ENCODE data around the gene SH2B2.
"Not testable (repeated sequence)": the region's sequence is repeated elsewhere in the genome, so short reads cannot be mapped to it uniquely, and the experiment has no call there.

The SH2B2 gene

DNA sequence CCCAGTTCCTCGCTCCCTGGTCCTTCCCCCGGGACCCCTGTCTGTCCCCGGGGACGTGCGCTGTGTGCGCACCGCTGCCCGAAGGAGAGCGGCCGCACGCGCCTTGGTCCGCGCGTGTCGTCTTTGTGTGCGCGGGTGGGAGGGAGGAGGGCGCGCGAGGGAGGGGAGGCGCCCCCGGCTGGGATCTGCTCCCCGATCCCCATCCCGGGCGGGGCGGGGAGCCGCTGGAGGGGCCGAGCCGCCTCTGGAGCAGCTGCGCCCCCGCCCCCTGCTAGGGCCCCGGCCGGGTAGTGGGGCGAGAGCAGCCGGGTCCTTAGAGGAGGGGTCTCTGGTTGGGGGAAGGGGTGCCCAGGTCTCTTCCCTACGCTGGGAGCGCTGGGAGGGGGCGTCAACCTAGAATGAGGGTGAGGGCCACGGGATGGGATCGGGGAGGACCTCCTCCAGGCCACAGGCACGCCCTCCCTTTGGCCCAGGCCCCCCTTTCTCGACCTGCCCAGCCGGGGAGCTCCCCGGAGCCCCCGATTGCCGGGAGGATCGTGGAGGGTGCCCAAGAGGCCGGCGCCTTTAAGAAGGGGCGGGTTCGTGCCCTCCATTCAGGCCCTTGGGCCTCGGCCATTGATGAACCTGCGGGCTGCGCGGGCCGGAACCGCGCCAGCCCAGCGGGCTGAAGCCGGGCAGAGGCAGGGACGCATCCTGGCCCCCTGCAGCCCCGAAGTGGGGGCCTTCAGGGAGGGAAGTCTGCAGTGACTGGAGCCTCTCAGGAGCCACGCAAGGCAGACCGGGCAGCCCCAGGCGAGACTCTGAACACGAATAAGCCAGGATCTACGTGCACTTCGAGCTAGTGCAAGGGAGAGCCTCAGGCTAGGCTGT, 678 bp downstream of the SH2B2 start:
- DNase-seq, result no peak

DNA sequence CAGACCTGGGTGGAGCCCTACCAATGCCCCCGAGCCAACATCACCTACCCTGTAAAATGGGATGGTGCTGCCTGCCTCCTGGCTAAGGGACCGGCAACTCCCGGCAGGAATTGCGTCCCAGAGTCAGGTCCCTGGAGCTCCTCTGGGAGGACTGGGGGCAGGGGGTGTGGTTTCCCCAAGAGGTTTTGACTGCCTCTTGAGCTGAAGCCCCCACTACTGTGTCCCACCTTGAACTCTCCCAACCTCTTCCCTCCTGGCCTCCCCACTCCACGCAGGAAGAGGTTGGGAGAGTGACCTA, 1.3 kb downstream of the SH2B2 start:
- DNase-seq, result no peak

DNA sequence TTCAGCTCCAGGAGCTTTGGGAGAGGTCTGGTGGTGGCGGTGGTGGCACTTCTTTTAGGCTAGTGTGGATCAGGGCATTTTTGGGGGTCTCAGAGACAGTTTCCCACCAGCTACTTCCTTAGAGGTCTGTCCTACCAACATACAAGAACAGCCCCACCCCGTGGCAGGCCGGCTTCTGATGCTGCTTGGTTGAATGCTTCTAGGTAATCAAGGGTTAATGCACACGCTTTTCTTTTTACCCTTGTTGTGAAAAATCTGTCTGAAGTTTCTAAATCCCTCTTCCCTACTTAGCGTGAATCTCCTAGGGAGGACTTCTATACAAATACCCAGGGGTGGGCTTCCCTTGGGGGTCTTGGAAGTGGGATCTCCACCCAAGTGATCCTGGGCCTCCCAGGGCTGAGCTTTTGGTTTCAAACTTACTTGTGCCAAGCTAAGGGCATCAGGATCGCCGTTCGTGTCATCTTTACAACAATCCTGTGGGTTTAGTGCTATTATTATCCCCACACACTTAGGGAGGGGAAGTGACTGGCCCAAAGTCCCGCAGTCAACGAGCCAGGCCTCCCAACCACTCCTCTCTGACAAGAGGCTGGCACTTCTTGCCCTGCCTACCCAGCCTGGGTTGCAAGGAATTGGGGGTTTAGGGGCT, 1.7 kb downstream of the SH2B2 start:
- DNase-seq, result no peak

DNA sequence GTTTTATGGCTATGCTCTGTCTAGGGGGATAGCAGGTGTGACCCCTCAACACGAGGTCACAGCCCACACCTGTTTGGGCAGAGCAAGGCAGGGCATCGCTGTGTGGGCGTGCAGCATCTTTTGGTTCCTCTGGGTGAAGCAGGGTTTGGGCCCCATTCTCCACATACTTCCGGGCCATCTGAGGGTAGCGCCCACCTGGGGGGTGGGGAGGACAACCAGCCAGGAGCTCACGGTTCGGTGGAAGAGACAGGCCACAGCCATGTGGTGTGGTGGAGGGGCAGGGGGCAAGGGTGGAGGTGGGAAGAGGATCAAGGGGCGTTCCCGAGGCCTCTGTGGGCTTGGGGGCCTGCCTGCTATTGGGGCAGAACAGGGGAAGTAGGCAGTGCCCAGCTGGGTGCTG, 2.4 kb downstream of the SH2B2 start:
- DNase-seq, result no peak

DNA sequence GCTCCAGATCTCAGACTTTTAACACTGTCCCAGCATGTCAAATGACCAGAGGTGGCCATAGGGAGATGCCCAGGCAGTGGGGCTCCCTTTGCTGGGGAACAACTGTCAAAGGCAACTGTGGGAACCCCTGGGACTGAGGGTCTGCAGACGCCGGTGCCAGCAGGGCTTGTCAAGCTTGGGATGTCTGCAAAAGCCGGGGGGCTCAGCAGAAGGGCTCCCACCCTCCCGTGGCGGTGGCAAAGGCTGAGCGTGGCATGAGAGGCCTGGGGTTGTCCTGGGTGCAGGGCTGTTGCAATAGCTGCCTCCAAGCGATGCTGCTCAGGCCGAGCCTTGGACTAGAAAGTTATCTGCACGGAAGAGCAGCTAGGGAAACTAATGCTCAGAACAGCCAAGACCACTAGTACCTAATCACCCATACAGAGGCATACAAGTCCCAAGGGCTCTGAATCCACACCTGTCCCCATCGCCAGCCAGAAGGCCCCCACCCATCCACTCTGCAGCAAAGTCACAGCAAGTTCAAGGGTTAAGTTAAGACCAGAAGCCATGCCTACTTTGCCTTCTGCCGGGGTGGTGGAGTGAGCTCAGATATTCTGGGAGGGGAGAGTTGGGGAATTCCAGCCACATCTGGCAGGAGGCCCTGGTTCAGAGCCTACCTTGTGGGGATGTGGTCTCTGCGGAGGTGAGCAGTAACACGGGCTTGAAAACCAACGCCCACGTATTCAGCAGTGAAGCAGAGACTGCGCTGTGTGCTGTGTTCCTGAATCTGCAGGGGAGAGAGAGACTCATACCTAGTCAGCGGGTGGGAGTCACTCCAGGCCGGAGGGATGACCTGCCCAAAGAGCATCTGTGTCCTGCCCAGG, 4.6 kb downstream of the SH2B2 start:
- no peak for DNase-seq

DNA sequence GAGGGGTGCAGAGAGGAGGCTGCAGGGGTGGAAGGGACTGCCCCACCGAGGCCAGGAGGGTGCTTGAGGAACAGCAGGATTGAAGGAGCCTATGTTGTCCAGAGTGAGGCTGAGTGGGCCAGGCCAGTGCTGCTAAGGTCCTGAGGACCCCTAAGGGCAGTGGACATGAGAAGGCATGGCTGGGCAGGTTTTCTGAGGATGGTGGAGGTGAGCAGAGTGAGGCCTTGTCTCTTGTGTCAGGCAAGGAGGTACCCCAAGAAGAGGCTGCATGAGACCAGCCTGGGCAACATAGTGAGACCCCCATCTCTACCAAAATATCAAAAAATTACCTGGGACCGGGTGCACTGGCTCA, 5.2 kb downstream of the SH2B2 start:
- DNase-seq, result no peak

DNA sequence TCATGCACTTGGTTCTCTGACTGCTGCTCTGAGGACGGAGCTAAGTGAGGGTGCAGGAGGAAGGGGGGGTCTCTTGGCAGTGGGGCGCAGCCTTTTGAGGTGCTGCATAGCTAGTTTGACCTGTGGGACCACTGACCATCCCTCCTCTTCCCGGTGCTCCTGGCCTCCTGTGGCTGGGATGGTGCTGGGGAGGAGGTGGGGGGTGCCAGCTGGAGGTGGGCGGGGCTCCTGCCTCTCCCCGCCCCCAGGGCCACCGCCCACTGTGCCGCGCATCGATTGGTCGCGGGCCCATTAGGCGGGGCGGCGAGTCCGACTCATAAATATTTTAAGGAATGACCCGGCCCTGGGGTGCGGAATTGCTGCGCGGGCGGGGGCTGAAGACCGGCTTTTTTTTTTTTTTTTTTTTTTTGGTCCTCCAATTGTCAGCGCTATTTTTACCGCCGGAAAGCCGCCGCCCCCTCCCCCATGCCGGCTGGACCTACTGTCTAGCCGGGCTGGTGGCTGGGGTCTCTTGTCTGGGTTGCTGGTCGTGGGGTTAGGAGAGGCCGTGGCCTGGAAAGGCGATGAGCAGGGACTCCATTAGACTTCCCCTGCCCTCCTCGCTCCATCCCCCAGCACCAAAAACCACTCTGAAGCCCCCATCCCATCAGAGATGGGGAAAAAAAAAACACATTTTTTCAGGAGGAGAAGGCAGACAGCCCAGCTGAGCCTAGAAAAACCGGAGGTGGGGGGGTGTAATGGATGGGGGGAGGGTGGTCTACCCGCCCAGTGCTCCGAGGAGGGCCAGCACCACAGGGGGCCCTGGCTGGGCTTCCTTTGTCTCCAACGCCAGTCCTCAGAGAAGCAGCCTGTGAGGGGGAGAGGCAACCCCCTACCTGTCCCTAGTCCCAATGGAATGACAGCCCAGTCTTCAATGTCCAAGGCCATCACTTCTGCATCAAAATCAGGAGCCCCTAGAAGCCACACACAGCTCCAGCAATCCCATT, 6.4 kb downstream of the SH2B2 start:
- no peak for DNase-seq

DNA sequence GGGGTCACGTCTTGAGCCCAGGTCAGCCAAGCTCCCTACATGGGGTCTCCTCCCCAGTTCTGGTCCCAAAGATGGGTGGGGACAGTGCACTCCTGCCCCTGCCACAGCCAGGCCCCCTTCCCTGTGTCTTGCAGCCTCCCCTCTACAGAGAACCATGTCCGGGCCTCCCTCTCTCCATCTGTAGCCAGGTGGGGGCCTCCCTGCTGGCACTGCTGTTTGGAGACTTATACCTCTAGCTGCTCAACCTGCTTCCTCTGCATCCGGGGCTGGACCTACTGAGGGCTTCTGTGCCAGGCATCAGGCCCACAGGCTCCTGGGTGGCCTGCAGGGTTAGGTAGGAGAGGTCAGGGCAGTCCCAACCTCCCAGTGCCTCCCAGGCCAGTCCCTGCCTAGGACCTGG, 7.9 kb downstream of the SH2B2 start:
- no peak for DNase-seq

DNA sequence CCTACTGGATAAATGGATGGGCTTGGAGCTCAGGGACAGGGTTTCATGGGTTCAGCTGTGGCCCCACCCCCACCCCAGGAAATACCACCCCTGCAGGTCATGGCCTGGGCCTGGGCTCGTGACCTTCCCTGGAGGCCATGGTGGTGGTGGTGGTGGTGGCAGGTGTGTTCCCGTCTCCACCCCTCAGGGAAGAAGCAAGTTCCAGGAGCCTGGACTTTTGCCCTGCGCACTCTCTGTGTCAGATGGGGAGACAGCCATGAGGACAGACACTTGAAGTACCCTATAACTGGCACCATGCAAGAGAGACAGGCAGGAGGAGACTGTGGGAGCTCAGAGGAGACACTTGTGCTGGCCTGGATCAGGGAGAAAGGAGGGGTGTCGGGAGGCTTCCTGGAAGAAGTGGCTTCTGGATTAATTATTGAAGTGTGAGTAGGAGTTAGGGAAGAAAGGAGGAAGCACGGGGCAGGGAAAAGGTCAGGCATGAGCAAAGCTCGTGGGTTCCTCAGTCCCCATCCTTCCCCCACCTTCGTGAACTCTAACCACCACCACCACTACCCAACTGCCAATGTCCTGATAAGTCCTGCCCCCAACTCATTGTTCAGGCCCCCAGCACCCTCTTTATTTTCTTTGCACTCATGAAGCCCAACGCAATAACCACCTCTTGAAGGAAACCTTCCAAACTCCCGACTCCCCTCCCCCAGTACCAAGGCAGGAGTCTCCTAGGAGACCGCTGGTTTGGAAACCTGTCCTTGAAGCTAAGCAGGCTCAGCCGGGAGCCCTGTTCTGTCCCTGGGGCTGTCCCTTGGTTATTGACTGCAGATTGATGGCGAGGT, 8.9 kb downstream of the SH2B2 start:
- DNase-seq, result no peak

DNA sequence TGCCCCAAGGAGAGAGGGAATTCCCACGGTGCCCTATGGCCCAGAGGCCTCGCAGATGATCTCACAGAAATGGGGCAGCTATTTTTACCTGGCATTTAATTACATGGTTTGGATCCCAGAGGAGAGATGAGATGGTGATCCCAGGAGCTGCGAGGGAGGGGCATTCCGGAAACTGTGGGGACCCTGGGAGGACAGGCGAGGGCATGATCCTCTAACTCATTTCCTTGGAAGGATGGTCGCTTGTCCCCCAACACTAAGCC, 9.4 kb downstream of the SH2B2 start:
- DNase-seq, result no peak

DNA sequence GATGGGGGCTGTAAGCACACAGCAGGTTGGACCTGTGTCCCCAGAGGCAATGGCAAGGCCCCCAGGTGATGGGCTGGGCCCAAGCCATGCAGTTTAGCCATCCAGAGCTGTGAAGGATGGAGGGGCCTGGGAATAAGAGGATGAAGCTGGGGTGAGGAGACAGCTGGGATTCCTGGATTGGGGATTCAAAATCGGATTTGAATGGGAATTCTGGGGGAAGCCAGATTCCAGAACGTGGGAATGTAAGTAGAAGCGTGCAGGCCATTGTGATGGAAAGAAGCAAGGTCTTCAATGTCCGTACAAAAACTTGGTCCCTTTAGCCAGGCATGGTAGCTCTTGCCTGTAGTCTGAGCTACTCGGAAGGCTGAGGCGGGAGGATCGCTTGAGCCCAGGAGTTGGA, 9.8 kb downstream of the SH2B2 start:
- no peak for DNase-seq

DNA sequence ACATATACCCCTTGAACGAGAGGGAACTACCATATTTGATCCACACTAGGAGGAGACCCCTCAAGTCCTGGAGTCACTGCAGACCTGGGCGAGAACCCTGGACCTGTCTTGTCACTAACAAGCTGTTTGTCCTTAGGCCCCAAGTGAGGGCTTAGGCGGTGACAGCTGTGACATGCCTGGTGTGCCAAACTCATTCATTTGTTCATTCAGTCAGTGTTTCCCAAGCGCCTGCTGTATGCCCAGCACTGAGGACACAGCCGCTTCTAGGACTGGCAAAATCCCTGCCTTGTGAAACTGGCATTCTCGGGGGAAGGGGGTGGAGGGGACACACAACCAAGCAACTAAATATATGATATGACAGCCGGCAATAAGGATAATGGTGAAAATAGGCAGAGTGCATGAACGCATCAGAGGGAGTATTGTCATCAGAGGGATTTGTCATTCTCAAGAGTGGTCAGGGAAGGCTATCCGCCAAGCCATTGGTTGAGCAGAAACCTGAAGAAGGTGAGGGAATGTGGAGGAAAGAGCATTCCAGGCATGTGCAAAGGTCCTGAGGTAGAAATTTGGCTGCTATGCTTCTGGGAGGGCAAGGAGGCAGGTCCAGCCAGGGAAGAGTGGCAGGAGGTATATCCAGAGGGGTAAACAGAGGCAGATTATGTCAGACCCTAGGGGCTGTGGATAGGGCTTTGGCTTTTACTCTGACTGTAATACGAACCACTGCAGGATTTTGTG, 11.0 kb downstream of the SH2B2 start:
- DNase-seq, result no peak

DNA sequence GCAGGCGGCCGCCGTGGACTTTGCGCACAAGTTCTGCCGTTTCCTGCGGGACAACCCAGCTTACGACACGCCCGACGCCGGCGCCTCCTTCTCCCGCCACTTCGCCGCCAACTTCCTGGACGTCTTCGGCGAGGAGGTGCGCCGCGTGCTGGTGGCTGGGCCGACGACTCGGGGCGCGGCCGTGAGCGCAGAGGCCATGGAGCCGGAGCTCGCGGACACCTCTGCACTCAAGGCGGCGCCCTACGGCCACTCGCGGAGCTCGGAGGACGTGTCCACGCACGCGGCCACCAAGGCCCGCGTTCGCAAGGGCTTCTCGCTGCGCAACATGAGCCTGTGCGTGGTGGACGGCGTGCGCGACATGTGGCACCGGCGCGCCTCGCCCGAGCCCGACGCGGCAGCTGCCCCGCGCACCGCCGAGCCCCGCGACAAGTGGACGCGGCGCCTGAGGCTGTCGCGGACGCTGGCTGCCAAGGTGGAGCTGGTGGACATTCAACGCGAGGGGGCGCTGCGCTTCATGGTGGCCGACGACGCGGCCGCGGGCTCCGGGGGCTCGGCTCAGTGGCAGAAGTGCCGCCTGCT, 14.1 kb downstream of the SH2B2 start:
- DNase-seq, result no peak

DNA sequence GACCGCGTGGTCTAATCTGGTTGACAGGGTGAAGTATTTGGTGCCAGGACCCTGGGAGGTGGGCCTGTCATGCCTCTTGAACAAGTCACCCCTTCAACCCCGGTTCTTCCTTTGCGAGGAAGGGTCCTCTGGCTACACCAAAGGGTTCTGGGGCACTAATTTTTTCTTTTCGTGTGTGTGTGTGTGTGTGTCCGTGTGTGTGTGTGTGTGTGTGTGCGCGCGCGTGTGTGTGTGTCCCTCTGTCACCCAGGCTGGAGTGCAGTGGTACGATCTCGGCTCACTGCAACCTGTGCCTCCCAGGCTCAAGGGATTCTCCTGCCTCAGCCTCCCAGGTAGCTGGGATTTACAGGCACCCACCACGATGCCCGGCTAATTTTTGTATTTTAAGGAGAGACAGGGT, 14.7 kb downstream of the SH2B2 start:
- DNase-seq, result not testable (repeated sequence)

DNA sequence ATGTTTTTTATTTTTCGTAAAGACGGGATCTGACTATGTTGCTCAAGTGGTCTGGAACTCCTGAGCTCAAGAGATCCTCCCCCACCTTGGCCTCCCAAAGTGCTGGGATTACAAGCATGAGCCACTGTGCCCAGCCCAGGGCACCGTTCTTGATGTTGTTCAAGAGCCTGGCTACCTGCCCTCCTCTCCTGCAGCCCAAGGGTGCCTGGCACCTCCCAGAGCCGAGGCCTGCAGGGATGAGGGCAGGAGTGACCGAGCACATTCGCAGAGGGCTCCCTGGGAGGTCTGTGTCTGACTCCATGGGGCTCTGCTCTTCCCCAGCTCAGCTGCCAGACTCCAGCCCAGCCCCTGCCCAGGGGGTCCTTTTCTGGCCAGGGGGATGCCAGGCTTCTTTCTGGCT, 15.4 kb downstream of the SH2B2 start:
- DNase-seq, result no peak

DNA sequence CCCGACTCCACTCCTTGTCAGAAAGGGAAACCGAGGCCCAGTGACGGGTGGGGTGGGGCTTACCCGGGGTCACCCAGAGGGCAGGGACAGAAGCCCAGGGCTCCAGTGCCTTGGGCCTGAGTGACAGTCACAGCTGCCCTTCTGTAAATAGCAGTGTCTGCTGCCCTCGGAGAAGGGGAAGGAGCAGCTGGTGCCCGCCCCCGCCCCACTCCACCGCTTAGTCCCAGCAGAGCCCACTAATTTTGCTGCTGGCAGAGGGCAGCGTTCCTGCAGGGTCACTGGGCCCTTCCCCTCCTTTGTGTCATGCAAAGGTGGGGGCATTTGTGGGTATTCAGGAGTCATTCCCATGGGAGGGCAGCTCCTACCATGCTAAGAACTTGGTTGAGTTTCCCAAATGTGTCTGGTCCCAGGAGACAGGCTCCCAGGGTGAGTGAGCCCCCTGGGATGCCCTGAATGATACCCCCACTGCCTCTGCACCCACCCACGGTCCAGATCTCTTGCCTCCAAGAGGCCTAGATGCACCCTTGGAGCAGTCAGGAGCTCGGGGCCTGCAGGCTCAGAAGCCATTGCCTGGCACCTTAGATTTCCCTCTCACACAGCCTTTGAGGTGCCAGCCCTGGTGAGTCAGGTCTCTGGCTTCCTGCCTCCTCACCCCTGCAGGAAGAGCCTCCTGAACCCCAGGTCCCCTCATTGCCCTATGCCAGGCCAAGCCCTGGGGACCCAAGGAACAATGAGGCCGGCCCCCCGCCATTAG, 17.2 kb downstream of the SH2B2 start:
- no peak for DNase-seq

DNA sequence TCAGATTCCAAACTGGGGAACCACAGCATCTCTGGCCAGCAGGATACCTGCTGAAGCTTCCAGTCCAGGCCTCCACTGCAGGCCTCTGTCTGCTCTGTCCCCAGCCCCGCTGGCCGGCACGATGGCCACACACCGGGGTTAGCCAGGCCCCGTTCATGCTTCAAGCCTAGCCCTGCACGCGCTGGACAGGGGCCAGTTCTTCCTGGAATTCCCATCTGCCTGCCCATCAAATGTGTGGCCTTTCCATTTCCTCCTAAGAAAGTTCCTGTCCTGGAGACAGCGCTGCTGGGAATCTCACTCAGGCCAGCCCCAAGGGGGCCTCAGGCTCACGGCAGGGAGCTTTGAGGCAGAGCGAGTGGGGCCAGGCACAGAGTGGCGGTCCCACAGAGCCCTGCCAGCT, 18.0 kb downstream of the SH2B2 start:
- DNase-seq, result no peak

DNA sequence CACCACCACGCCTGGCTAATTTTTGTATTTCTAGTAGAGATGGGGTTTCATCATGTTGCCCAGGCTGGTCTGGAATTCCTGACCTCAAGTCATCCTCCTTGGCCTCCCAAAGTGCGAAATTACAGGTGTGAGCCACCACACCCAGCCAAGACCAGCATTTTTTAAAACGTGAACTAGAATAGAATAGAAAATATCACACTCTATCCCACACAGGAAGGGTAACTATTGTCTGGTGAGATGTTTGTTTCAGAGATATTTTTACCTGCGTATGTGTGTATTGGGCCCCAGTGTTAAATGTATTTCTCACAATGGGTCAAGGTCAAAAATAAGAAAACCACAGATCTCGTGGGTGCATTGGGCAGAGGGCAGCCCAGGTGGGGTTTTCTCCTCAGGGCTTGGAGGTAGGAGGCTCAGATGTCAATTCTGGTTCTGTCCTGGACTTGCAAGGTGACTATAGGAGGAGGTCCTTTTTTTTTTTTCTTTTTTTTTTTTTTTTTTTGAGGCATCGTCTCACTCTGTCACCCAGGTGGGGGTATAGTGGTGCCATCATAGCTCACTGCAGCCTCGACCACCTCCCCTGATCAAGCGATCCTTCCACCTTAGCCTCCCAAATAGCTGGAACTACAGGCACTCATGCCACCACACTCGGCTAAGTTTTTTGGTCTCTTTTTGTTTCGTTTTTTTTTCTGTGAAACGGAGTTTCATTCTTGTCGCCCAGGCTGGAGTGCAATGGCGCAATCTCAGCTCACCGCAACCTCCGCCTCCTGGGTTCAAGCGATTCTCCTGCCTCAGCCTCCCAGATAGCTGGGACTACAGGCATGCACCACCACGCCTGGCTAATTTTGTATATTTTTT, 19.0 kb downstream of the SH2B2 start:
- DNase-seq, result no peak

Data from fibroblast of skin of right biceps (primary cell).